ENCODE data around the gene PTGES3. TPM values are rescaled to one million over a fixed set of nuclear protein-coding genes. Genes with fewer than 3 reads are reported as not detected.

Gene PTGES3
- total and polyA plus RNA-seq, 12 donors = 43.7 to 139 (median 109) TPM

DNA sequence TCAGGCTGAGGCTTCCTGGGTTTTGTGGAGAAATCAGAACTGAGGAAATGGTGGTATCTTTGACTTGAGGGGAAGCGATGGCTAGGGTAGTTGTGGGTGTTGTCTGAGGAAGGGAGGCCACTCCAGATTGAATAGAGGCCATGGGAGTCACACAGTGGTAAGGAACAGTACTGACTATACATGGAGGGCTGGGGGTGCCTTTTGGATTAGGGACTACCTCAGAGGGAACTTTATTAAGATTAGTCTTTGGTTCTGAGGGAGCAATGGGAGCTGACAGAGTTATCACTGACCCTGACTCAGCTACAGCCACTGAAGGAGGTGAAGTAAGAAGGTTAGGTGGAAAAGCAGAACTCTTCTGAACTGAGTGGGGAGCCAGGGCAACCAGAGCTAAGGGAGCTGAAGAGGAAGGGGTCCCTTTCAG is 32.7 kb upstream of the PTGES3 start:
- H3K9me3 ChIP-seq = no peaks in the 10 kb centered on the region
- intact Hi-C loops (cut with DNase I) = loop anchor here in 5 of 10 donors (5.0 to 10.0 kb wide), 4 partner anchors 33 to 86 kb away; partner anchors contain the start of genes ATP5F1B (in 2 of the 5), PTGES3 (in 2 of the 5) and BAZ2A (in 1 of the 5)
- no peak for ATAC-seq
- 68 to 74% methylated on average over 1 of the region's 1 CpG for WGBS, 2 donors
- no peak overlapping the region for H3K4me3 ChIP-seq
- no peak for DNase-seq
- peak overlapping the region in 3 of 10 donors; percentile 21 to 96 (median 93) for H3K27ac ChIP-seq
- no peaks in the 10 kb centered on the region for H3K27me3 ChIP-seq
- peaks cover 0 to 63% (median 18%) of the 10 kb centered on the region in 9 donors for H3K36me3 ChIP-seq
- TF ChIP-seq, protein P1, sequence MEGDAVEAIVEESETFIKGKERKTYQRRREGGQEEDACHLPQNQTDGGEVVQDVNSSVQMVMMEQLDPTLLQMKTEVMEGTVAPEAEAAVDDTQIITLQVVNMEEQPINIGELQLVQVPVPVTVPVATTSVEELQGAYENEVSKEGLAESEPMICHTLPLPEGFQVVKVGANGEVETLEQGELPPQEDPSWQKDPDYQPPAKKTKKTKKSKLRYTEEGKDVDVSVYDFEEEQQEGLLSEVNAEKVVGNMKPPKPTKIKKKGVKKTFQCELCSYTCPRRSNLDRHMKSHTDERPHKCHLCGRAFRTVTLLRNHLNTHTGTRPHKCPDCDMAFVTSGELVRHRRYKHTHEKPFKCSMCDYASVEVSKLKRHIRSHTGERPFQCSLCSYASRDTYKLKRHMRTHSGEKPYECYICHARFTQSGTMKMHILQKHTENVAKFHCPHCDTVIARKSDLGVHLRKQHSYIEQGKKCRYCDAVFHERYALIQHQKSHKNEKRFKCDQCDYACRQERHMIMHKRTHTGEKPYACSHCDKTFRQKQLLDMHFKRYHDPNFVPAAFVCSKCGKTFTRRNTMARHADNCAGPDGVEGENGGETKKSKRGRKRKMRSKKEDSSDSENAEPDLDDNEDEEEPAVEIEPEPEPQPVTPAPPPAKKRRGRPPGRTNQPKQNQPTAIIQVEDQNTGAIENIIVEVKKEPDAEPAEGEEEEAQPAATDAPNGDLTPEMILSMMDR (IDR thresholded peaks at IDR 0.05) = no peak
- H3K4me1 ChIP-seq = peaks cover 24 to 82% (median 66%) of the 10 kb centered on the region in 9 donors

DNA sequence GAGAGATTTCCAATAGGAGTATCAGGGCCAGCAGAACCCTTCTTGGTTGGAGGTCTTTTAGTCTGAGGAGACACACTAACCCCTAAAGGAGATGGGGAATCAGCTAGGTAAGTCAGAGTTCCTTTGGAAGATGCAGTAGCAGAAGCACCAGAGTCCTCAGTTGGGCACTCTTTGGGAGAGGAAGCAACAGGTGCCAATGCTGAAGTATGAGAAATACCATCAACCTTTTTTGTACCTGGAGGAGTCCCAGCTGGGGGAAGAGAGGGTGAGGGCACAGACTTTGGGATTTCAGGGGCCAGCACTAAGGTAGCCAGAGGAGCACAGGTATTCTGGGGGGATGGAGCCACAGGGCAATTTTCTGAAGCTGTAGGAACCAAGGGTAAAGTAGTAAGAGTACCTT is 31.0 kb upstream of the PTGES3 start:
- Histone ChIP-seq H3K27me3 (no peaks in the 10 kb centered on the region), H3K4me1 (peaks cover 24 to 84% (median 68%) of the 10 kb centered on the region in 9 donors), H3K4me3 (no peak overlapping the region), H3K9me3 (no peaks in the 10 kb centered on the region), H3K36me3 (peaks cover 0 to 80% (median 25%) of the 10 kb centered on the region in 9 donors), H3K27ac (no peak overlapping the region)
- TF ChIP-seq, protein P1 (IDR thresholded peaks at IDR 0.05) = no peak
- intact Hi-C loops (cut with DNase I) = no loop called here
- no peak for ATAC-seq
- DNase-seq = no peak

DNA sequence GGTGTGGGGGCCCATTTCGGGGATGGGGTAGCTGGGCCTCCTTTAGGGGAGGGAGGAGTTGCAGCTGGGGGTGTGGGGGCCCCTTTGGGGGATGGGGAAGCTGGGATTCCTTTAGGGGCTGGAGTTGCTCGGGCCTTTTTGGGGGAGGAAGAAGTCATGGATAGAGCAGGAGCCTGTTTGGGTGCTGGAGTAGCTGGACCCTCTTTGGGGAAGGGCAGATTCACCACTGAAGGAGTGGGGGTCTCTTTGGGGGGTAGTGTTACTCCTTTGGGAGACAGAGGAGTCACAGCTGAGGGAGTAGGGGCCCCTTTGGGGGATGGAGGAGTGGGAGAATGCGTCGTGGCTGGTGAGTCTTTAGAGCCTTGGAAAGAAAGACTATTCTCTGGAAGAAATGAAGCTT is 30.6 kb upstream of the PTGES3 start:
- Histone ChIP-seq H3K27me3 (no peaks in the 10 kb centered on the region), H3K9me3 (no peaks in the 10 kb centered on the region), H3K4me3 (no peak overlapping the region), H3K27ac (no peak overlapping the region), H3K36me3 (peaks cover 0 to 84% (median 29%) of the 10 kb centered on the region in 9 donors), H3K4me1 (peaks cover 24 to 80% (median 65%) of the 10 kb centered on the region in 9 donors)
- no peak for ATAC-seq
- intact Hi-C loops (cut with DNase I) = no loop called here
- TF ChIP-seq, protein P1 (IDR thresholded peaks at IDR 0.05) = no peak
- WGBS, 2 donors = 66 to 76% methylated on average over 4 of the region's 4 CpGs
- DNase-seq = no peak

DNA sequence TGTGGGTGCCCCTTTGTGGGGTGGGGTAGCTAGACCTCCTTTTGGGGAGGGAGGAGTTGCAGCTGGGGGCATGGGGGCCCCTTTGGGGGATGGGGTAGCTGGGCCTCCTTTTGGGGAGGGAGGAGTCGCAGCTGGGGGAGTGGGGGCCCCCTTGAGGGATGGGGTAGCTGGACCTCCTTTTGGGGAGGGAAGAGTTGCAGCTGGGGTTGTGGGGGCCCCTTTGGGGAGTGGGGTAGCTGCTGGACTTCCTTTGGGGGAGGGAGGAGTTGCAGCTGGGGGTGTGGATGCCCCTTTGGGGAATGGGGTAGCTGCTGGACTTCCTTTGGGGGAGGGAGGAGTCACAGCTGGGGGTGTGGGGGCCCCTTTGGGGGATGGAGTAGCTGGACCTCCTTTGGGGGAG is 30.1 kb upstream of the PTGES3 start:
- H3K27me3 ChIP-seq = no peaks in the 10 kb centered on the region
- 93 to 100% methylated on average over 1 of the region's 1 CpG for WGBS, 2 donors
- no peak for DNase-seq
- no peak overlapping the region for H3K27ac ChIP-seq
- peaks cover 24 to 75% (median 63%) of the 10 kb centered on the region in 9 donors for H3K4me1 ChIP-seq
- H3K36me3 ChIP-seq = peaks cover 0 to 88% (median 34%) of the 10 kb centered on the region in 9 donors
- no peaks in the 10 kb centered on the region for H3K9me3 ChIP-seq
- TF ChIP-seq, protein P1 (IDR thresholded peaks at IDR 0.05) = no peak
- intact Hi-C loops (cut with DNase I) = no loop called here
- H3K4me3 ChIP-seq = no peak overlapping the region
- ATAC-seq = no peak
